NCI-H1694 treated with DMSO at 0.1 percent for 48 hours (cell line): ENCODE measurements around the gene CLTCL1.
"Not testable (repeated sequence)": the region's sequence is repeated elsewhere in the genome, so short reads cannot be mapped to it uniquely, and the experiment has no call there.

ENCODE experiments used
- DNase-seq: peaks from one replicate; lab custom pipeline; 2025; lab: John Stamatoyannopoulos, UW

Gene CLTCL1

DNA sequence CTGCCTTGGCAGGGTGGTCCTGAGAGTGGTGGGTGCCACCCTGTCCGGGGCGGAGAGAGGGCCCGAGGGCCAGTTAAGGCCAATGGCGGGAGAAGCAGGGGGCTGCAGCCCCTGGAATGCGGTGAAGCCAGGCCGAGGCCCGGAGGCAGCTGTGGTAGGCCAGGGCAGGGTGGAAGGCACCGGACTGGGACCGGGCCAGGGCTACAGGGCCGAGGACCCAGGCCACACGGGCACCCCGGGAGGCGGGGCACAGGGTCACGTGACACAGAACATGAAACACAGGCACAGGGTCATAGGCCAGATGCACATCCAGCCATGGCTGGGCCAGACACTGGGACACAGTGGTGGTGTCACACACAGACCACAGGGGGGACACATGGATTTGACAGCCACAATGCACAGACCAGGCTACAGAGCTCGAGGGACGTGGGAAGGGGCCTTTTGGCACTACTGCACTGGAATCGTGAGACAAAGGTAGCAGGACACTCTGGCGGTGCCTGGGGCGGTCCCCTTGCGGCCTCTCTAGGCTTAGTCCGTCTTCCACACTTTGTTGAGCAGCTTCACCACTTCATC is 115.8 kb downstream of the CLTCL1 start:
- DNase-seq: no peak

DNA sequence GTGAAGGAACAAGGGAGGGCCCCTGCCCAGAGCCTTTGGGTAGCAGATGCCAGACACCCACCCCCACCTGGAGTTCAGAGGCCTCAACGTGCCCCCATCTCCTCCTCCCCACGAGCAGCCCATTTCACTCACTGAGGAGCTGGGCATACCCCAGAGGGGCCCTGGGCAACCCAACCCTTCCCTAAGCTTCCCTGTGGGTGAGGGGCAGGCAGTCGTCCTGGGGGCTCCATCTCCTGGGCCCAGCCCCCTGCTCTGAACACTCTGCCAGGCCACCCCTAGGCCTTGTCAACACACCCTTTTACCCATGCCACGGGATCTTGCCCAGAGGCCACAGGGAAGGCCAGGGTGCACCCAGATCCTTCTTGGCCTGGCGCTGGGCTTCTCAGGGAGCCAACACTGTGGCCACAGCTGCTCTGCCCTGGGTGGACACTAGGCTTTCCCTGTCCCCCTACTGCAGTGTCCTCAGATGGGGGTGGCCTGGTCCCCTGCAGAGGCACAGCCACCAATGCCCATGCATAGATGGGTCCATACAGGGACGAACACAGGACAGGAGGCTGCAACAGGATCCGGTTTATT is 116.4 kb downstream of the CLTCL1 start:
- no peak for DNase-seq

DNA sequence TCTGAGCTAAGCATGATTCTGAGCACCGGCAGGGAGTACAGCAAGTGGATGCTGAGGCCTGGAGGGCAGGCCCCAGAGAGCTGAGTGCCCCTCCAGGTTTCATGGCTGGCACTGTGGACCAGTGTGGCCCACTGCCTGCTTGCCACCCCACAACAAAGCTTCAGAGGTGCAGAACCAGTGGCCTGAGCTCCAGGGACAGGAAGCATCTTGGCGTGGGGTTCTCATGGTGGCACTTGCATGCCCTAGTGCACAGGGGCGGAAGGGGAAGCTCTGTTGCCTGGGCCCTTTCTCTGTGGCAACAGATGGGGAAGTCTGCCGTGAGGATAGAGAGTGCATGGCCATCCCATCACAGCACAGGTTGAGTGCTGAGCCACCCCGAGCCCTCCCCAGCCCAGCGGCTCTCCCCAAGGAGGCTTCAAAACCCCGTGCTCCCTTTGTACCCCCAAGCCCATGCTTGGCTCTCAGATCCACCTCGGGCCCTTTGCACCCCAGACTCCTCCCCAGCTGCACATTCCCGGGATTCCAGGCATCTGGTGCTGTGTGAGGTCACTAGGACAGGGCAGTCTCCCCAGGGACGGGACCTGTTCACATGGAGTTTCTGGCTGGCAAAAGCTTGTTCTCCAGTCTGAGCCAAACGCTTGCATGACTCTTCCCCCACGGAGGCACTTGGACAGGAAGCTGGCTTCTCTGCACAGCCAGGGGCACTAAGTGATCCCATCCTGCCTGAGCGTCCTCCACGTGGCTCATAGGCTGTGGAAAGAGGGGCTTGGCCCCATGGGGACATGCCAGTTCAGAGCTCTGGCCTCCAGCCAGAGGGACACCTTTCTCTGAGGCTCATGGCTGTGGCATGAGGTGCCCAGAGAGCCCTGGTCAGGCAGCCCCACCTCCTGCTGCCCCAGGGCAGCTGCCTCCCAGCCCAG is 117.2 kb downstream of the CLTCL1 start:
- no peak for DNase-seq

DNA sequence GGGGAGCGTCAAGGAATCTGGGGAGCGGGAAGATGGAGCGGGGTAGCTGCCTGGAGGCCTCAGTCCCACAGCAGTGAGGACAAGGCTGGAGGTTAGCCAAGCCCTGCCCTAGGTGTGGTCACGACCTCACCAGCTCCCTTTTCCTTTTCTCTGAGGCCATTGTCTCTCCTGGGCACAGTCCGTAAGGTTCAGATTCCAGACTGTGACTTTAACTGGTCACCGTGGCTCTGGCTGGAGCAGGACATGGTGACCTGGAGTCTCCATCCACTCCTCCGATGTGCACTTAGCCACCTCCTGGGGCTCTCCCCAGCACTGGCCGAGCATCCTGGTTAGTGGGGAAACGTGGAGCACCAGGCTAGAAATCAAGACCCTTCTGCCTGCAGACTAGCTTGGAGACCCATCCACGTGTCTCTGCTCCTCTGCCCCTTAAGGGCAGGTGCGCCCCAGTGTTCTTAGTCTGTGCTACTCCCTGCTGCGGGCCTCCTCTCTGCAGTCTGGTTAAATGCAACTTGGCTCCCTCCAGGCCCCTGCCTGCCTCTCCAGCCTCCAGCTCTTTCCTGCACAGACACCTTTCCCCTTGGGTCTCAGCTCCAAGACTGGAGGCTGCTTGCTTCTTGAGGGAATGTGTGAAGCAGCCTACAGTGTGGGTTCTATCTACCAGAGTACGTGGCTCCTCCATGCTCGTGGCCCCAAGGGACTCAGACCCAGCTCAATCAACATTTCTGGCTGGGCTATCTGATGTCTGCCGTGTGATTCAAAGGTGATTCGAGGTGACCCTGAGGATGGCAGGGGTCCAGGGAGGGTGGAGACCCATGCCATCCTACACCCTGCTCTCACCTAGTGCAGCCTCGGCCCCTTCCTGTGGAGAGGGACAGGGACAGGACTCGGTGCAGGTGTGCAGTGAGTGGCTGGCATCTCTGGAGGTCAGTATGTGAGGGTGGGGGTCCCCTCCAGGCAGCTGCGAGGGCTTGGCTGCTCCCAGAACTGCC is 118.2 kb downstream of the CLTCL1 start:
- DNase-seq: no peak

DNA sequence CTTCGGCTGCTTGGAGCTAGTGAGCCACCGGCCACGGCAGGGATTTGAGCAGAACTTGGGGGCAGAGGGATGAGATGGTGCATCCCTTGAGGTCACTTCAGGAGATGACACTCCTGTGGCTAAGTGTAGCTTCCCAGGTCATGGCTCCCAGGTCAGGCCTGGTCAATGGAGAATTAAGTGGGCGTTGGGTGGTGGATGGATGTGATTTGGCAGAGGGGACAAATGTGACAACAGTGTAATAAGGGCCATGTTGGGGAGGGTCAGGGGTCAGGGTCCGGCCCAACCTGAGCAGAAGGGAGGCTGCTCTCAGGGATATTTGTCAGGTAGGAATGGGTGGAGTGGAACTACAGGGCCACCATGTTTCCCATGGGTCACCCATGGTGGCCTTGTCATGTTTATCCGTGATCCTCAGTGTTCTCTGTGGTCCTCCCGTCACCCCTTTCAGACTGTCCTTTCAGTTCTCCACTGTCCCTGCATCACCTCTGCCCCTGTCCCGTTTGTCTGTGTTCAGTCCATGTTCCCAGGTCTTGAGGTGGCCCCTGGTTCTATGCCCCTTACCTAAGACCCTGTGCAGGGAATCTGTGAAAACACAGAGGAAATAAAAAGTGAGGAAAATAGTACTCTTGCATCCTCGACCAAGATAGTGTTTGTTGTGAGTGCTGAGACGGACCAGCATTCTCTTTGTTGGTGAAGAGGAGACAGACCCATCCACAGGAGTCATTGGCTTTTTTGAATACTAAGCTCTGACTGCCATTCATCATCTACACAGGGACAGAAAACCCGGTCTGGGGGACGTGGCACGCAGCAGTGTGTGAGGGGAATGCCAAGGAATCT is 119.1 kb downstream of the CLTCL1 start:
- no peak for DNase-seq

DNA sequence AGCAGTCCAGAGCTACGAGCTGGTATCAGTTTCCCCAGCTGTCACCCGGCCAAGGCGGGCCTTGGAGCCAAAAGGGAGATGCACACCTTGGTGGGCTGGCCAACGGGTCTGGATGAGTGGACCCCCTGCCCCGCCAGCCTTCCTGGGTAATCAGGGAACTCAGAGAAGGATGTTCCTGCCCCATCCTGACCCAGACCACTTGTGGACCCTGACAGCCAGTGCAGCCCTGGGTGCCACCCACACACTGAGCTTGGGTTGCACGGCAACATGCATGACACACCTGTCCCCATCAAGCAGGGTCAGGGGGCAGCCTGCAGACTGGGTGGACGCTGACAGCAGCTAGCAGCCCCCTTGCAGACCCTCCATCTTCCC is 121.6 kb downstream of the CLTCL1 start:
- DNase-seq: no peak

DNA sequence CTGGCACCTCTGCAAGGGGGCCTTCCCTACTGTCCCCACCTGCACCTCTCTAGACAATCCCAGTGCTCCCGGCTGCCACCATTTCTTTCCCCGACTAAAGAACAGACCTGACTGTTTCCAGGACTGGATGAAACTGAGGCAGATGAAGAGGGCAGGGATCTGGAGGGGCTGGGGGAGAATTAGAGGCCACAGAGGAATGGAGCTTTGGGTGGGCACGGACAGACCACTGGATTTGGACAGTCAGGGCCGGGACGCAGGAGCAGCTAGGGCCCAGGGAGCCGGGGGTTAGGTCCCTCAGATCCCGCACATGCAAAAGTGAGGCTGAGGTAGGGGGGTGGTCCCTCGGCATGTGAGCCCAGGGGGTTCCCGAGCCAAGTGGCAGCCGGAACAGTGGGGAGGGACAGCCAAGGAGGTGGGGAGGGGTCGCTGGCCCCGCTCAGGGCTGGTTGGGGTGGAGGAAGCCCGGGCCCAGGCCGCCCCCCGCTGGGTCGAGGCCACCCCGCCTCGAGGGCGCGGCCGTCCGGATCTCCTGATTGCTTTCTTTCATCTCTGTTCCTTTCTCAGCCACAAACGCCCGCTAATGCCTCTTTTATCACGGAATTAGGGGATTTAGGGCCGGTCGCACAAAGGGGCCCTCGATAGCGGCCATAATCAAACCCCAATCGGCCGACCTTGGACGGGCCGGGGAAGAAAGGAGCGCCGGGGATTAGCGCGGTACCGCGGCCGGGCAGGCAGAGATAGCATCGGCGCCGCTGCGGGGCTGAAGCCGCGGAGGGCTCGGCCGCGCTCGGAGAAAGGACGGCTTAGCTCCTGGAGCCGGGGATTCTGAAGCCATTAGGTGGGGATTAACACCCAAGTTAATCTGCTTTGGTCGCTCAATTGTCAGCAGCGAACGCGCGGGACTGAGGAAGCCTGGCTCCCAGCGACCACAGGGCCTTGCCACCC is 122.2 kb downstream of the CLTCL1 start:
- DNase-seq: no peak

DNA sequence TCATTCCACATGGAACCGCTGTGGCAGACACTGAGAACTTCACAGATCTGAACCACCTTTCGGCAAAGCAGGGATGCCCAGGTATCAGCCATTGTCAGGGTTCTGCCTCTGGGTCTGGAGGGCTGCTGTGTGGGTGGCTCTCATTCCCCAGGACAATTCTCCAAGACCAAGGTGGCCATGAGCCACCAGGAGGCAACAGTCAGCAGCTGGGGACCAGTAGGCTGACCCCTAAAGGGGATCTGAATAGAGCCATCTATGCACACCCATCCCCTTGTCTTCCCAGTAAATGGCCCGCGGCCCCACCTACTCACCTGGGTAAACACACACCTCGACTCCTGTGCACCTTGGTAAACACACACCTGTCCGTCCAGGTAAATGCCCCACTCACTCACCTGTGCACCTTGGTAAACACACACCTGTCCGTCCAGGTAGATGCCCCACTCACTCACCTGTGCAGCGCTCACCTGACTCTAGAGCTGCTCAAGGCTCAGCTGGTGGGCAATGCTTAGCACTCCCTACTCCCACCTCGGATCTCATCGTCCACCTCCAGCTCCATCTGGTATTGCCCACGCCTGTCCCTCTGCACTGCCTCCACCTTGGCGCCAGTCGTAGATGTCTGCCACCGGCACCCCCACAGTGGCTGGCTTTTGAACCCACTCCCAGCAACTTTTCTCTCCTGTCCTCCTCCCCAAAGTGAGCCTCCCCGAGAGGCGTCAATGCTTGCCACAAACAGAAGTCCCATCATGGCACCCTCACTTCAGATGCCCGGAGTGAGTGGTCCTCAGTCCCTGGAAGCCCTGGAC is 123.2 kb downstream of the CLTCL1 start:
- no peak for DNase-seq

DNA sequence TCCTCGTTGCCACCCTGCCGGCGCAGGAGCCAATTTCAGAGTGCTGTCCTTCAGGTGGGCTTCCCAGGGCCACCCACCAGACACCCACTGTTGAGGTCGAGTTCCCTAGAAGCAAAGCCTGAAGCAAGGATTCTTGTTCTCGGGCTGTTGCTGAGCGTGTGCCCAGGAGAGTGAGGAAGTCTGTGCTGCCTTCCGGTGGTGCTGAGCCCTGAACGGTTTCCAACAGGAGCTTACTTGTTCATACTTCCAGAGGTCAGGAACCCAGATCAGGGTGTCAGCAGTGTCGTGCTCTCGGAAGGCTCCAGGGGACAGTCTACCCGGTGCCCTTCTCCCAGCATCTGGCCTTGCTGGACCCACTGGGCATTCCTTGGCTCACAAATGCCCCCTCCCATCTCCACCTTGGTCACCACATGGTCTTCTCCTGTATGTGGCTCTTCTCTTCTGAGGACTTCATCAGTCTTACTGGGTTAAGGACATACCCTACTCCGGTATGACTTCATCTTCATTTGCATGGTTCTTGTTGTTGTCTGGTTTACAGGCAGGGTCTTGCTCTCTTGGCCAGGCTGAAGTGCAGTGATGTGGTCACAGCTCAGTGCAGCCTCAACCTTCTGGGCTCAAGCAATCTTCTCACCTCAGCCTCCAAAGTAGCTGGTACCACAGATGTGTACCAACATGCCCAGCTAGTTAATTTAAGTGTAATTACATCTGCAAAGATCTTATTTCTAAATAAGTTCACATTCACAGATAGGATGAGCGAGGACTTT is 124.2 kb downstream of the CLTCL1 start:
- DNase-seq: no peak

DNA sequence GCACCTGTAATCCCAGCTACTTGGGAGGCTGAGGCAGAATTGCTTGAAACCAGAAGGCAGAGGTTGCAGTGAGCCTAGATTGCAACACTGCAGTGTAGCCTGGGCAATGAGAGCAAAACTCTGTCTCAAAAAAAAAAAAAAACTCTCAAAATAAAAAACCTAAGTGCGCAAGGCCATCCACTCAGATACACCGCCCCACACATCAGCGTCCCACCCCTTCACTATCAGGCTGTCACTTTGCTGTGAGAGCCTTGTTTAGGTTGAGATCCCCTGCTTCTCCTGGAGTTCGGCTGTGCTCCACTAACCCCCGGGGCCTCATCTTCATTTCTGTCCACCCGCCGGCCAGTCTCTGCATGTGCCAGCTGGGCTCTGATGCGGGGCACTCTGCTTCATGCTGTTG is 125.1 kb downstream of the CLTCL1 start:
- DNase-seq: no peak

DNA sequence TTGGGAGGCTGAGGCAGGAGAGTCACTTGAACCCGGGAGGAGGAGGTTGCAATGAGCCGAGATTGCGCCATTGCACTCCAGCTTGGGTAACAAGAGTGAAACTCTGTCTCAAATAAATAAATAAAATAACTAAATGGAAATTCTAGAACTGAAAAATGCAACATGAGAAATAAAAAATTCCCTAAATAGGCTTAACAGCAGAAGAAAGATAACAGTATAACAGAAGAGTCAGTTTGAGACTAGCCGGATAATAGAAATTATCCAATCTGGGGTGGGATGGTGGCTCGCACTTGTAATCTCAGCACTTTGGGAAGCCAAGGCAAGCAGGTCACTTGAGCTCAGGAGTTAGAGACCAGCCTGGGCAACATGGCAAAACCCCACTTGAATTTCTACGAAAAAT is 127.1 kb downstream of the CLTCL1 start:
- no peak for DNase-seq

DNA sequence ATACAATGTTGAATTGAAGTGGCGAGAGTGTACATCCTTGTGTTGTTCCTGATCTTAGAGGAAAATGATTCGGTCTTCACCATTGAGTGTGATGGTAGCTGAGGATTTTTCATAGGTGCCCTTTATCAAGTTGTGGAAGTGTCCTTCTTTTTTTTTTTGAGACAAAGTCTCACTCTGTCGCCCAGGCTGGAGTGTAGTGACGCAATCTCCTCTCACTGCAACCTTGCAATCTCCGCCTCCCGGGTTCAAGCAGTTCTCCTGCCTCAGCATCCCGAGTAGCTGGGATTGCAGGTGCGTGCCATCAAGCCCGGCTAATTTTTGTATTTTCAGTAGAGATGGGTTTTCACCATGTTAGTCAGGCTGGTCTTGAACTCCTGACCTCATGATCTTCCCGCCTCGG is 132.9 kb downstream of the CLTCL1 start:
- DNase-seq: not testable (repeated sequence)

DNA sequence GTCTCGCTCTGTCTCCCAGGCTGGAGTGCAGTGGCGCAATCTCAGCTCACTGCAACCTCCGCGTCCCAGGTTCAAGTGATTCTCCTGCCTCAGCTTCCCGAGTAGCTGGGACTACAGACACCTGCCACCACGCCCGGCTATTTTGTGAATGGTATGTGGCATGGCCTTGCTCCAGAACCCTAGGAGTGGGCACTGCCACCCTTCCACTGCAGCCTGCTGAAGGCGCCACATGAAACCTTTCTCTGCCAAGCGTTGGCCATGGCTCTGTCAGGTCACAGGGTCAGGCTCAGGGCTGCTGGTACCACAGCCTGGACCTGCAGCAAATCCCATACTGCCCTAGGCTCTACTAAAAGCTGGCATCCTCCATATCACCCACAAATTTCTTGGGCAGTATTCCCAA is 135.4 kb downstream of the CLTCL1 start:
- DNase-seq: not testable (repeated sequence)

DNA sequence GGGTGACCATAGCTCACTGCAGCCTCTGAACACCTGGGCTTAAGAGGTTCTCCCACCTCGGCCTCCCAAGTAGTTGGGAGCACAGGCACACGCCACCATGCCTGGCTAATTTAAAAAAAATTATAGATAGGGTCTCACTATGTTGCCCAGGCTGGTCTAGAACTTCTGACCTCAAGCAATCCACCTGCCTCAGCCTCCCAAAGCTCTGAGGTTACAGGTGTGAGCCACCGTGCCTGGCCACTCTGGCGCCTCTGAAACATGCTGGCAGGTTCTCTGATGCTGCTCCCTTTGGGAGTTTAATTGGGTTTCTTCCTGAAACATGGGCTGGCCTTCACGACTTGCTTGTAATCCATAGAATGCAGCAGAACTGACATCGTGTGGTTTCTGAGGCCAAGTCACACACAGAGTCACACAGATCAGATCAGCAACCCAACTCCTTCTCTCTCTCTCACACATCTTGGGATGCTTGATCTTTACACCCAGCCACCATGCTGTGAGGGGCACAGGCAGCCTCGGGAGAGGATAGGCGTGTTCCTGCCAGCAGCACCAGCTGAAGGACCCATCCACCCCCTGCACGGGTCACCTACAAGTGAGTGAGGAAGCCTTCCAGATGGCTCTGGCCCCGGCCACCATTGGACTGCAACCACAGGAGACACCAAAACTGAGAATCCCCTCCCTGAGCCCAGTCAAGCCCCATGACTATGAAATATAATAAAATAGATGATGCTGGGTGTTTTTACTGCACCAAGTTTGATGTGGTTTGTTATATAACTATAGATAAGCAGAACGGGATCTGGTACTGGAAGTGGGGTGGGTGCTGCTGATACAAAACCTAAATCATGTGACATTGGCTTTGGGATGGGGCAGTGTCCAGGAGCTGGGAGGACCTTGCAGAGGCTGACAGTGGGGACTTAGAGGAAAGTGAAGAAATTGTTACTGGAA is 138.3 kb downstream of the CLTCL1 start:
- DNase-seq: no peak

DNA sequence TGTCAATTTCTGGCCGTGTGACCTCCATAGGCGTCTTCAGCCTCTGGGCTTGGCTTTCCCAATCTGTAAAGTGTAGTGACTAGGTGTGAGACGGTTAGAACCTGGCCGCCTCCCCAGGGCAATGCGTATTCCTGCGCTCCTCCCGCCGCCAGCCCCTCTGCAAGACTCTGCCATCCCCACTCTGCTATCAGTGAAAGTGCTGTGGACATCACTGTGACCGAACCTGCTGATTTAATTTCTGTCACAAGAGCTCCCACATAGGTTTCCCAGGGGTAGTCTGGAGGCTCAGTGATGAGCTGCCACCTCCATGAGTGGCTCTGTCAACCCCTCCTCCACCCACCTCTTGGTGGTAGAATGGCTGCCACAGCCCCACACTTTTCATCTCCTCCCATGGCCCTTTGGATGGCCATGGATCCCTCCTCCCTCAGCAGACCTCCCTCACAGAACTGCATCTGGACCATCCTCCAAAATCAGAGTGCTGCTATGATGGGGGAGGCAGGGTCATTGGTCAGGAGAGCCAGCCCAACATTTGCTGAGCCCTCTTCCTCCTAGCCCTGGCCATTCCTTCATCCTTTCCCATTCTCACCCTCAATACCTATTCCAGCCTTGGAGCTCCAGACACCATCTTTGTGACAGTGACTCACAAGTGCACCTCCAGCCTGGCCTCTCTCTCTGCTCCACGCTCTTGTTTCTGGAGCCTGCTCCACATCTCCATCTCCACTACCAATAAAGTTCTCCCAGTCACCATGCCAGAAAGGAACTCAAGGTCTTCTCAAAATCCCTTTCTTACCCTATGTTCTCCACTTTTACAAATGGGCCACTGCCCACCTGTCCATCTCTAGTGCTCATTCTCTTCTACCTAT is 140.0 kb downstream of the CLTCL1 start:
- DNase-seq: no peak
